Neuronal stem cell (in vitro differentiated cells): ENCODE data around the gene SLC12A3.
A peak's percentile ranks its signal among the peaks of the same experiment; 100 is the strongest.

Experiments
- DNase-seq: peaks from one replicate; pipeline ENCODE4 v3.0.0-alpha.2; 2013; ENCODE audit warnings: low spot score
- H2AFZ ChIP-seq: one replicate; pipeline ENCODE4 v1.6.1; 2013; ENCODE audit warnings: mild to moderate bottlenecking, low read length, inconsistent platforms
- H2AK5ac ChIP-seq: 2 replicates; pipeline ENCODE4 v1.6.1; 2013; ENCODE audit warnings: low read depth, mild to moderate bottlenecking, inconsistent platforms, low read length, moderate library complexity, mixed read lengths
- H2BK120ac ChIP-seq: 2 replicates; pipeline ENCODE4 v1.6.1; 2013; ENCODE audit warnings: low read depth, mild to moderate bottlenecking, inconsistent platforms, low read length, moderate library complexity, mixed read lengths
- H2BK12ac ChIP-seq: one replicate; pipeline ENCODE4 v1.6.1; 2013; ENCODE audit warnings: low read length, inconsistent platforms
- H2BK15ac ChIP-seq: 2 replicates; pipeline ENCODE4 v1.6.1; 2013; ENCODE audit warnings: mild to moderate bottlenecking, low read length, inconsistent platforms, mixed read lengths
- H2BK5ac ChIP-seq: one replicate; pipeline ENCODE4 v1.6.1; 2013; ENCODE audit warnings: inconsistent platforms, mild to moderate bottlenecking, low read length, moderate library complexity
- H3K14ac ChIP-seq: one replicate; pipeline ENCODE4 v1.6.1; 2013; ENCODE audit warnings: low read length, inconsistent platforms
- H3K18ac ChIP-seq: 2 replicates; pipeline ENCODE4 v1.6.1; 2013; ENCODE audit warnings: low read length, inconsistent platforms
- H3K23ac ChIP-seq: 2 replicates; pipeline ENCODE4 v1.6.1; 2013; ENCODE audit warnings: low read depth, mild to moderate bottlenecking, mixed read lengths, low read length, inconsistent platforms; ENCODE audit not compliant: poor library complexity
- H3K27ac ChIP-seq: replicated peaks from 3 replicates; pipeline ENCODE4 v1.5.1; 2013; ENCODE audit warnings: low read length, inconsistent platforms
- H3K27me3 ChIP-seq, 3 experiments: 2 replicates each; pipeline ENCODE4 v1.6.1; 2013; ENCODE audit warnings: low read length in 3 of 3, mild to moderate bottlenecking in 2 of 3, inconsistent platforms in 1 of 3, low read depth in 1 of 3, mixed read lengths in 1 of 3, moderate library complexity in 1 of 3; ENCODE audit not compliant: control insufficient read depth in 3 of 3, insufficient read depth in 3 of 3
- H3K36me3 ChIP-seq, 2 donors: replicated peaks in 1 of 2; 2 replicates each; pipeline ENCODE4 v1.6.1; 2013; ENCODE audit warnings: low read length in 2 of 2; ENCODE audit not compliant: control insufficient read depth in 2 of 2, insufficient read depth in 2 of 2
- H3K4ac ChIP-seq: 2 replicates; pipeline ENCODE4 v1.6.1; 2013; ENCODE audit warnings: inconsistent platforms, mild to moderate bottlenecking, low read length, moderate library complexity
- H3K4me1 ChIP-seq, 2 donors: 1 replicate in 1 of 2; 2 replicates in 1 of 2; pipeline ENCODE4 v1.6.1; 2013; ENCODE audit warnings: low read length in 2 of 2, low read depth in 1 of 2; ENCODE audit not compliant: control insufficient read depth in 2 of 2, insufficient read depth in 1 of 2
- H3K4me2 ChIP-seq: one replicate; pipeline ENCODE4 v1.6.1; 2013; ENCODE audit warnings: mild to moderate bottlenecking, low read length, inconsistent platforms; ENCODE audit not compliant: insufficient read depth, poor library complexity, severe bottlenecking
- H3K4me3 ChIP-seq, 2 donors: 2 replicates each; pipeline ENCODE4 v1.5.1; 2013; ENCODE audit warnings: low read length in 2 of 2, mild to moderate bottlenecking in 2 of 2, inconsistent platforms in 1 of 2, moderate library complexity in 1 of 2
- H3K79me1 ChIP-seq: one replicate; pipeline ENCODE4 v1.6.1; 2013; ENCODE audit warnings: low read depth, mild to moderate bottlenecking, inconsistent platforms, low read length, moderate library complexity
- H3K9ac ChIP-seq: one replicate; pipeline ENCODE4 v1.6.1; 2013; ENCODE audit warnings: mild to moderate bottlenecking, low read depth, low read length, inconsistent platforms; ENCODE audit not compliant: poor library complexity
- H3K9me3 ChIP-seq, 2 donors: replicated peaks in 1 of 2; 2 replicates each; pipeline versions ENCODE3 to v1.6.1; 2013; ENCODE audit warnings: low read length in 2 of 2, mild to moderate bottlenecking in 2 of 2, inconsistent platforms in 1 of 2, low read depth in 1 of 2, mixed read lengths in 1 of 2, moderate library complexity in 1 of 2; ENCODE audit not compliant: control insufficient read depth in 2 of 2, insufficient read depth in 1 of 2
- H4K8ac ChIP-seq: one replicate; pipeline ENCODE4 v1.6.1; 2013; ENCODE audit warnings: low read depth, mild to moderate bottlenecking, inconsistent platforms, low read length, moderate library complexity
- H4K91ac ChIP-seq: one replicate; pipeline ENCODE4 v1.6.1; 2013; ENCODE audit warnings: low read length, low read depth, mild to moderate bottlenecking, inconsistent platforms; ENCODE audit not compliant: poor library complexity
- WGBS, 2 donors: extraction: QIAGEN DNeasy Blood & Tissue Kit; methylation state at CpG; one replicate each; pipeline ENCODE4 v1.1.7; 2013; ENCODE audit warnings: missing lambda C conversion rate in 2 of 2, mixed read lengths in 1 of 2; ENCODE audit not compliant: insufficient read length in 2 of 2, insufficient replicate concordance in 1 of 2; ENCODE audit errors: extremely low coverage in 2 of 2; 5-methylcytosine and 5-hydroxymethylcytosine counted together

The SLC12A3 gene

GRCh38 chr16:56956756-56957155 lies 91.7 kb downstream of the SLC12A3 start:
- DNase-seq, result no peak
- H4K91ac ChIP-seq, result no peak overlapping the region
- peaks cover 0 to 2% of the 10 kb centered on the region in 2 donors for H3K9me3 ChIP-seq
- no peaks in the 10 kb centered on the region for H3K27me3 ChIP-seq
- peaks cover 0 to 1% of the 10 kb centered on the region in 2 donors for H3K4me1 ChIP-seq
- no peak overlapping the region for H2BK15ac ChIP-seq
- H2BK5ac ChIP-seq, result no peak overlapping the region
- H3K4me3 ChIP-seq, result no peak overlapping the region
- H2AK5ac ChIP-seq, result no peak overlapping the region
- peaks cover 3% of the 10 kb centered on the region for H3K79me1 ChIP-seq
- no peak overlapping the region for H3K4ac ChIP-seq
- H3K18ac ChIP-seq, result no peak overlapping the region
- H3K27ac ChIP-seq, result no peak overlapping the region
- no peak overlapping the region for H4K8ac ChIP-seq
- no peak overlapping the region for H3K14ac ChIP-seq
- H3K9ac ChIP-seq, result no peak overlapping the region
- no peaks in the 10 kb centered on the region for H3K36me3 ChIP-seq
- no peak overlapping the region for H2BK12ac ChIP-seq
- H2AFZ ChIP-seq, result no peak overlapping the region
- no peak overlapping the region for H3K23ac ChIP-seq
- no peak overlapping the region for H3K4me2 ChIP-seq
- no peak overlapping the region for H2BK120ac ChIP-seq
- WGBS, 2 donors, result no CpG with 5 or more reads among the region's 4 CpGs

GRCh38 chr16:56960681-56961281 lies 95.8 kb downstream of the SLC12A3 start:
- no peak overlapping the region for H3K9ac ChIP-seq
- H3K4me1 ChIP-seq, result peaks cover 0 to 3% of the 10 kb centered on the region in 2 donors
- no peaks in the 10 kb centered on the region for H3K9me3 ChIP-seq
- peaks cover 3% of the 10 kb centered on the region for H3K79me1 ChIP-seq
- H4K8ac ChIP-seq, result no peak overlapping the region
- no peak overlapping the region for H3K27ac ChIP-seq
- H2BK12ac ChIP-seq, result peak overlapping the region; percentile 70
- H3K4me3 ChIP-seq, result no peak overlapping the region
- H2BK15ac ChIP-seq, result peak overlapping the region; percentile 37
- H2AK5ac ChIP-seq, result peak overlapping the region; percentile 63
- H2BK120ac ChIP-seq, result no peak overlapping the region
- no peak overlapping the region for H4K91ac ChIP-seq
- H3K14ac ChIP-seq, result peak overlapping the region; percentile 21
- no CpG with 5 or more reads among the region's 13 CpGs for WGBS, 2 donors
- no peak overlapping the region for H3K4ac ChIP-seq
- peak overlapping the region; percentile 48 for H3K18ac ChIP-seq
- no peak overlapping the region for H2BK5ac ChIP-seq
- H3K27me3 ChIP-seq, result no peaks in the 10 kb centered on the region
- H3K36me3 ChIP-seq, result no peaks in the 10 kb centered on the region
- H2AFZ ChIP-seq, result no peak overlapping the region
- DNase-seq, result no peak
- H3K23ac ChIP-seq, result no peak overlapping the region
- H3K4me2 ChIP-seq, result no peak overlapping the region

GRCh38 chr16:56961386-56961785 lies 96.4 kb downstream of the SLC12A3 start:
- Histone ChIP-seq H3K4me3 (no peak overlapping the region), H2BK15ac (no peak overlapping the region), H3K18ac (no peak overlapping the region), H3K4me1 (peaks cover 0 to 3% of the 10 kb centered on the region in 2 donors), H2BK5ac (no peak overlapping the region), H3K23ac (no peak overlapping the region), H3K9me3 (no peaks in the 10 kb centered on the region), H2BK120ac (no peak overlapping the region), H2AK5ac (no peak overlapping the region), H3K14ac (no peak overlapping the region), H3K4ac (no peak overlapping the region), H3K27ac (no peak overlapping the region), H4K8ac (no peak overlapping the region), H3K36me3 (no peaks in the 10 kb centered on the region), H2BK12ac (no peak overlapping the region), H3K4me2 (no peak overlapping the region), H3K9ac (no peak overlapping the region), H3K79me1 (peaks cover 3% of the 10 kb centered on the region), H3K27me3 (no peaks in the 10 kb centered on the region), H4K91ac (no peak overlapping the region), H2AFZ (no peak overlapping the region)
- no CpG with 5 or more reads among the region's 3 CpGs for WGBS, 2 donors
- no peak for DNase-seq

GRCh38 chr16:56961851-56962281 lies 96.9 kb downstream of the SLC12A3 start, which contains the start of gene CETP:
Gene CETP (plus strand): TSS chr16:56961950. CDS start chr16:56961980, 30 bp downstream.
- H2AK5ac ChIP-seq, result peak within 1 kb of the TSS; percentile 63
- H4K91ac ChIP-seq, result no peak within 1 kb of the TSS
- H3K9ac ChIP-seq, result no peak within 1 kb of the TSS
- peak within 1 kb of the TSS; percentile 38 for H2BK15ac ChIP-seq
- H3K18ac ChIP-seq, result peak within 1 kb of the TSS; percentile 80
- whole genome bisulfite sequencing, 2 donors, result no CpG with 5 or more reads among the region's 12 CpGs
- peak within 1 kb of the TSS; percentile 70 for H2BK12ac ChIP-seq
- no peak within 1 kb of the TSS for H2AFZ ChIP-seq
- H3K14ac ChIP-seq, result peak within 1 kb of the TSS; percentile 21
- no peak within 1 kb of the TSS for H3K4ac ChIP-seq
- H3K36me3 ChIP-seq, result no peaks in the 10 kb centered on the region
- no peak for DNase-seq
- no peak within 1 kb of the TSS for H2BK120ac ChIP-seq
- H3K4me1 ChIP-seq, result peaks cover 0 to 3% of the 10 kb centered on the region in 2 donors
- no peak within 1 kb of the TSS for H3K4me2 ChIP-seq
- no peaks in the 10 kb centered on the region for H3K27me3 ChIP-seq
- H4K8ac ChIP-seq, result no peak within 1 kb of the TSS
- no peak within 1 kb of the TSS for H2BK5ac ChIP-seq
- H3K79me1 ChIP-seq, result peaks cover 3% of the 10 kb centered on the region
- H3K23ac ChIP-seq, result peak within 1 kb of the TSS; percentile 23
- H3K27ac ChIP-seq, result no peak within 1 kb of the TSS
- peak within 1 kb of the TSS in 1 of 2 donors; percentile 61 for H3K4me3 ChIP-seq
- no peaks in the 10 kb centered on the region for H3K9me3 ChIP-seq
